GM12878 (cell line): ENCODE measurements around the gene NEO1. TPM values are rescaled to one million over a fixed set of nuclear protein-coding genes. Genes with fewer than 3 reads are reported as not detected.

Experiments
- ATAC-seq: fragments of 200-7000 bp; cut with Tn5 transposase; 3 replicates; pipeline ENCODE4 v1.9.1; 2020; ENCODE audit warnings: mild to moderate bottlenecking, moderate library complexity
- BruUV-seq: library from RNA; stranded (reverse); fragments of 400-500 nt; replicated peaks from 2 replicates; lab custom pipeline; 2021; lab: Mats Ljungman, UMichigan
- CTCF ChIA-PET: fragments of 300-600 bp; sonication (Branson Sonifier 250); formaldehyde crosslinking; extraction: SDS; loops from one replicate; lab custom pipeline; 2021; ENCODE audit warnings: inconsistent platforms; lab: Yijun Ruan, JAX
- POLR2A ChIA-PET: fragments of 350-600 bp; formaldehyde crosslinking; extraction: SDS; loops from one replicate; lab custom pipeline; 2021; ENCODE audit warnings: inconsistent platforms; lab: Charles Lee
- RAD21 ChIA-PET: fragments of 300-600 bp; sonication (Branson Sonifier 250); formaldehyde crosslinking; loops from one replicate; lab custom pipeline; 2023; ENCODE audit warnings: antibody characterized with exemption; ENCODE audit not compliant: unreplicated experiment; lab: Charles Lee
- SMC1A ChIA-PET: fragments of 300-600 bp; sonication (Branson Sonifier 250); formaldehyde crosslinking; loops from one replicate; lab custom pipeline; 2023; ENCODE audit not compliant: unreplicated experiment, uncharacterized antibody; lab: Charles Lee
- DNase-seq: peaks from one replicate; pipeline ENCODE4 v3.0.0-alpha.2; 2011; ENCODE audit warnings: low read depth, low spot score
- FAIRE-seq: peaks from 3 replicates; lab custom pipeline; 2011; peaks lifted over from hg19 to GRCh38; lab: Jason Lieb, UNC
- H2AFZ ChIP-seq: 2 replicates; pipeline ENCODE4 v1.6.0; 2011; ENCODE audit warnings: low read depth, low read length, control low read depth; ENCODE audit not compliant: control insufficient read depth
- H3K27ac ChIP-seq: 2 replicates; pipeline ENCODE4 v1.5.1; 2011; ENCODE audit warnings: control low read depth; ENCODE audit not compliant: control insufficient read depth, insufficient read depth
- H3K27me3 ChIP-seq, 2 experiments: replicated peaks in 1 of 2; 2 replicates each; pipeline versions ENCODE4 v1.6.0 to v1.6.1; 2011; ENCODE audit warnings: low read length in 1 of 2; ENCODE audit not compliant: control insufficient read depth in 2 of 2, insufficient read depth in 2 of 2
- H3K36me3 ChIP-seq, 2 experiments: 2 replicates each; pipeline ENCODE4 v1.5.1; 2011; ENCODE audit warnings: low read length in 1 of 2; ENCODE audit not compliant: control insufficient read depth in 2 of 2, insufficient read depth in 2 of 2
- H3K4me1 ChIP-seq: 2 replicates; pipeline ENCODE4 v1.6.1; 2011; ENCODE audit warnings: mild to moderate bottlenecking, low read length, moderate library complexity, mixed read lengths; ENCODE audit not compliant: control insufficient read depth, insufficient read depth
- H3K4me2 ChIP-seq: 2 replicates; pipeline ENCODE4 v1.6.0; 2011; ENCODE audit warnings: control low read depth; ENCODE audit not compliant: control insufficient read depth, insufficient read depth
- H3K4me3 ChIP-seq: fragments of 200-600 bp; sonication (generic); 2 replicates; pipeline ENCODE4 v1.5.1; 2016
- H3K79me2 ChIP-seq: 2 replicates; pipeline ENCODE4 v1.6.0; 2011; ENCODE audit warnings: low read length; ENCODE audit not compliant: control insufficient read depth, insufficient read depth
- H3K9ac ChIP-seq: 2 replicates; pipeline ENCODE4 v1.8.0; 2011; ENCODE audit warnings: low read length, control low read depth, mixed read lengths; ENCODE audit not compliant: control insufficient read depth, insufficient read depth
- H3K9me3 ChIP-seq: replicated peaks from 3 replicates; pipeline ENCODE4 v1.5.1; 2011; ENCODE audit warnings: mild to moderate bottlenecking, low read length; ENCODE audit not compliant: control insufficient read depth, insufficient read depth
- H4K20me1 ChIP-seq: 2 replicates; pipeline ENCODE4 v1.6.0; 2011; ENCODE audit not compliant: control insufficient read depth, insufficient read depth
- BCLAF1 ChIP-seq: fragments of 450-650 bp; IDR thresholded peaks from 2 replicates; pipeline ENCODE4 v1.6.1; 2017; ENCODE audit warnings: antibody characterized with exemption, mild to moderate bottlenecking, moderate library complexity
- KLF5 ChIP-seq: fragments of 450-650 bp; IDR thresholded peaks from 2 replicates; pipeline ENCODE4 v1.6.1; 2014; ENCODE audit warnings: mild to moderate bottlenecking; ENCODE audit not compliant: partially characterized antibody
- MXI1 ChIP-seq: fragments of 150-350 bp; IDR thresholded peaks from 2 replicates; pipeline ENCODE4 v1.6.1; 2011; ENCODE audit warnings: low read depth, mild to moderate bottlenecking, inconsistent platforms, low read length, improper control_type of control experiment
- RAD21 ChIP-seq: IDR thresholded peaks from 2 replicates; pipeline ENCODE4 v1.6.1; 2011; ENCODE audit warnings: mild to moderate bottlenecking, low read depth, low read length, moderate library complexity; ENCODE audit not compliant: insufficient read depth
- TBL1XR1 ChIP-seq: IDR thresholded peaks from 2 replicates; pipeline ENCODE4 v1.6.1; 2012; ENCODE audit warnings: low read depth, low read length, improper control_type of control experiment
- TCF12 ChIP-seq: IDR thresholded peaks from 2 replicates; pipeline ENCODE4 v1.6.1; 2011; ENCODE audit warnings: low read depth, mild to moderate bottlenecking, low read length
- WGBS: methylation state at CpG from one replicate; pipeline ENCODE4 v1.1.6; 2016; ENCODE audit warnings: low lambda C conversion rate; ENCODE audit not compliant: insufficient replicate concordance, insufficient coverage; ENCODE audit errors: missing lambda C conversion rate; 5-methylcytosine and 5-hydroxymethylcytosine counted together
- in situ Hi-C: fragments of 300-500 bp; cut with MboI; formaldehyde crosslinking; loops from 9 replicates; pipeline ENCODE4 v1.14.3; 2018; ENCODE audit warnings: mixed read lengths
- intact Hi-C: fragments of 100-400 bp; cut with micrococcal nuclease; formaldehyde crosslinking; loops from one replicate; pipeline ENCODE4 v1.14.2; 2022; ENCODE audit not compliant: unreplicated experiment
- polyA plus RNA-seq, 11 experiments: library from polyadenylated mRNA; depleted of rRNA in 4 of 11; unstranded in 6 of 11; stranded (reverse) in 5 of 11; fragments of >200 nt; fragmentation: Nextera tagmentation in 4 of 11; fragmentation: Illumina TruSeq in 1 of 11; extraction: Ambion mirVana in 4 of 11; extraction: Trizol in 1 of 11; gene quantifications; 1 replicate in 1 of 11; 2 replicates in 10 of 11; pipeline versions ENCODE4 v1.2.1 to v1.2.3, GENCODE V29; 2011 to 2016; ENCODE audit warnings: inconsistent platforms in 2 of 11, missing spikeins in 2 of 11, low read depth in 1 of 11
- total RNA-seq, 4 experiments: library from RNA; depleted of rRNA in 3 of 4; stranded (reverse); fragments of >200 nt in 3 of 4; fragmentation: Illumina TruSeq in 1 of 4; extraction: Trizol in 1 of 4; gene quantifications; 2 replicates each; pipeline versions ENCODE4 v1.2.1 to v1.2.3, GENCODE V29; 2013 to 2021
- TF ChIP-seq, protein P1 (sequence below): fragments of 450-650 bp; IDR thresholded peaks from 2 replicates; pipeline ENCODE4 v1.6.1; 2016; ENCODE audit warnings: mild to moderate bottlenecking
- TF ChIP-seq, protein P2 (sequence below): IDR thresholded peaks from 2 replicates; pipeline ENCODE4 v1.6.1; 2011; ENCODE audit warnings: mild to moderate bottlenecking, low read depth, low read length, moderate library complexity; ENCODE audit not compliant: insufficient replicate concordance

NEO1 gene
- total and polyA plus RNA-seq, 10 of the 15 experiments (the other 5 are each of a cell fraction or from before 2014, with no cell fraction given): 0.03 to 2.0 (median 0.32) TPM

- WGBS: 11% methylated on average over 2 of the region's 2 CpGs
- SMC1A ChIA-PET: no interaction called here
- H3K4me2 ChIP-seq: no peak overlapping the region
- BruUV-seq: no TSS peak
- H4K20me1 ChIP-seq: no peaks in the 10 kb centered on the region
- CTCF ChIA-PET: interaction anchor here (1.4 kb wide), 1 partner anchor 38 kb away, joined by 3 read pairs; no protein-coding TSS in a partner anchor
- TF ChIP-seq TCF12: no peak
- TF ChIP-seq BCLAF1: no peak
- TF ChIP-seq MXI1: no peak
- TF ChIP-seq KLF5: no peak
- TF ChIP-seq, protein P1, sequence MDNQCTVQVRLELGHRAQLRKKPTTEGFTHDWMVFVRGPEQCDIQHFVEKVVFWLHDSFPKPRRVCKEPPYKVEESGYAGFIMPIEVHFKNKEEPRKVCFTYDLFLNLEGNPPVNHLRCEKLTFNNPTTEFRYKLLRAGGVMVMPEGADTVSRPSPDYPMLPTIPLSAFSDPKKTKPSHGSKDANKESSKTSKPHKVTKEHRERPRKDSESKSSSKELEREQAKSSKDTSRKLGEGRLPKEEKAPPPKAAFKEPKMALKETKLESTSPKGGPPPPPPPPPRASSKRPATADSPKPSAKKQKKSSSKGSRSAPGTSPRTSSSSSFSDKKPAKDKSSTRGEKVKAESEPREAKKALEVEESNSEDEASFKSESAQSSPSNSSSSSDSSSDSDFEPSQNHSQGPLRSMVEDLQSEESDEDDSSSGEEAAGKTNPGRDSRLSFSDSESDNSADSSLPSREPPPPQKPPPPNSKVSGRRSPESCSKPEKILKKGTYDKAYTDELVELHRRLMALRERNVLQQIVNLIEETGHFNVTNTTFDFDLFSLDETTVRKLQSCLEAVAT: no peak
- TF ChIP-seq TBL1XR1: no peak
- TF ChIP-seq RAD21: no peak
- TF ChIP-seq, protein P2, sequence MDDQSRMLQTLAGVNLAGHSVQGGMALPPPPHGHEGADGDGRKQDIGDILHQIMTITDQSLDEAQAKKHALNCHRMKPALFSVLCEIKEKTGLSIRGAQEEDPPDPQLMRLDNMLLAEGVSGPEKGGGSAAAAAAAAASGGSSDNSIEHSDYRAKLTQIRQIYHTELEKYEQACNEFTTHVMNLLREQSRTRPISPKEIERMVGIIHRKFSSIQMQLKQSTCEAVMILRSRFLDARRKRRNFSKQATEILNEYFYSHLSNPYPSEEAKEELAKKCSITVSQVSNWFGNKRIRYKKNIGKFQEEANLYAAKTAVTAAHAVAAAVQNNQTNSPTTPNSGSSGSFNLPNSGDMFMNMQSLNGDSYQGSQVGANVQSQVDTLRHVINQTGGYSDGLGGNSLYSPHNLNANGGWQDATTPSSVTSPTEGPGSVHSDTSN: no peak
- no peak for FAIRE-seq
- no peak overlapping the region for H3K4me3 ChIP-seq
- H3K9ac ChIP-seq: no peak overlapping the region
- RAD21 ChIA-PET: no interaction called here
- POLR2A ChIA-PET: no interaction called here
- no peaks in the 10 kb centered on the region for H3K36me3 ChIP-seq
- in situ Hi-C loops (no loop called here), intact Hi-C loops (loop anchor here (5.0 kb wide), 1 partner anchor 117 kb away; no protein-coding TSS in a partner anchor)
- DNase-seq: no peak
- no peak for ATAC-seq
- no peaks in the 10 kb centered on the region for H3K79me2 ChIP-seq
- H3K4me1 ChIP-seq: no peaks in the 10 kb centered on the region
- no peak overlapping the region for H3K27ac ChIP-seq
- H3K27me3 ChIP-seq: no peaks in the 10 kb centered on the region
- H2AFZ ChIP-seq: no peak overlapping the region
- no peaks in the 10 kb centered on the region for H3K9me3 ChIP-seq
Measured at GRCh38 chr15:73125219-73125618, 73.0 kb downstream of the NEO1 start.
